NCI-H187 treated with DMSO at 0.1 percent for 48 hours (cell line): ENCODE results near the gene MIDN.

Source experiments
- DNase-seq: peaks from one replicate; lab custom pipeline; 2025; lab: John Stamatoyannopoulos, UW

The MIDN gene

GRCh38 chr19:1283207-1283916 is 35.0 kb downstream of the MIDN start:
- DNase-seq: no peak

DNA sequence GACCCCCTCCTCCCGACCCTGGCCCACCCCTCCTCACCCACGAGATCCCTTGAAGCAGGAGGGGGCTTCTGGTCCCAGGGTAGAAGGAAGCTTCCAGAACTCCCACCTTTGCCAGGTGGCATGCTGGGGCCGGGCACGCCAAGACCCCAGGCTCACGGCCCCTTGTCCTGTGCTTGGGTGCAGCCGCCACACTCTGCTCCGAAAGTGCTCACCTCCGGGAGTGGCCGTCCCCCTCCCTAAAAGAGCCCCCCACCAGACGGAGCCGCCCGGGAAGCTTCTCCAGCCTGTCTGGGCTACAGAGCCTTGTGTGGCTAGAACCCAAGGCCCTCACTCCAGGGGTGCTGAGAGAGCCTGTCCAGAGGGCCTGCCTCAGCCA is 35.5 kb downstream of the MIDN start:
- DNase-seq: no peak

DNA sequence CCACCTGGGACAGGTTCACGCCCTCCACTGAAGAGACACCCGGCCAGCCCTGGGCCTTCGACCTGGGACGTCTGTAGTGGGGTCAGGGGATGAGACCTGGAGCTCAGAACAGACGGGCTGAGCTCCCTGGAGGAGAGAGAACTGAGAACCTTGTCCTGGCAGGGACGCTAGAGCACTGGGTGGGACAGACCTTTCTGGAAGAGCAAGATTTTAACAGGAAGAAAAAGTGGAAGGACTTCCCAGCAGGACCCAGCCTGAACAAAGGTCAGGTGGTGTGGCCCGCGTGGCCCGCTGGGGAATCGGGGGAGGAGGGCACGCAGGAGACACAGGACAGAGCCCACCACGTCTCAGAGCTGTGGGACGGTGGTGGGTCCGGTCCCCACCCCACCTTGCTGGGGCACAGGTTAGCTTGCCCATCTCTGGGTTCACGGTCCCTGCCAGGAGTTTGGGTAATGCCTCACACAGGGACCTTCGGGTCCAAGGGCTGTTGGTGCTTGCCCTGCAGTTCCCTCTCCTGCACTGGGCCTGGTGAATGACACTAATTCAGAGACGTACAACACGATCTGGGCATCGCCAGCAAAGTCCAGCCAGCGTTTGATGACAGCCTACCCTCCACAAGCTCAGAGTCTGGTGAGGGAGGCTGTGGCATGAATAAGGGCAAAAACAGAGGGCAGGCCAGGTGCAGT is 36.1 kb downstream of the MIDN start:
- DNase-seq: no peak

- no peak for DNase-seq
Measured at GRCh38 chr19:1284979-1285736, 36.8 kb downstream of the MIDN start.

- no peak for DNase-seq
Measured at GRCh38 chr19:1285737-1286360, 37.5 kb downstream of the MIDN start, which contains the start of gene EFNA2. TSS of gene EFNA2 (plus strand) at chr19:1285873. CDS start at chr19:1286169, 296 bp downstream.

DNA sequence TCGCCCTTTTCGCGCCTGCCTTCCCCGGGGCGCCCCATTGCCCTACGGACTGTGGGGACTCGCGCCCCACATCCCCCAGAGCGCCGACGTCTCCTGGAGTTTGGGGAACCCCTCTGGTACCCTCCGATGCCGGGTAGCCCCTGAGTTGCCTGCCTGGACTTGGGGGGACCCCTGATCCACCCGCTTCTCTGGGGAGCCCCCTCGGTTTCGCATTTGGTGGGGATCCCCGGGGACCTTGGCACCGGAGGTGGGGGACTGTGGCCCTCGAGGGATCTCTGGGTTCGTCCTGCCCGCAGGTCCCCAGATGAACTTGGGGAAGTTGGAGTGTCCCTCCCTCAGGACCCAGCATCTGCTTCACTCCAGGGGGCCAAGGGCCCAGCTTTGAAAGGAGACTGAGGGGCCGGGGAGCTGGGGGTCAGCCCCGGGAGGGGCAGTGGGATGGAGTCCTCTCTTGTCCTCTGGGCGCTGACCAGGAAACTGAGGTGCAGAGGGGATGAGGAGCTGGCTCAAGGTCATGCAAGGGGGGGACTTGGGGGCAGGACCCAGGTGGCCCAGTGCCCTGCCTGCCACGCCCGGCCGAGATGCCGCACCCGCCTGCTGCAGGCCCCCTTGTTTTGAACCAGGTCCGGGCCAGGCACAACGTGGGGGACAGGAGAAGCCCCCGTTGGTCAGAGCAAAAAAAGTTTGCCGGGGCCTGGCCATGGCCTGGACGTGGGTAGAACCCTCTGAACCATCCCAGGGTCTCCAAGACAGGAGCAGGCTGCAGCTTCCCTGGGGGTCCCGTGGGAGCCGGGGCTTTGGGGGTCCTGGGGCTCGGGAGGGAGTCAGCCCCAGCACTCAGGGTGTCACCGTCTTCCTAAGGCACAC is 38.3 kb downstream of the MIDN start:
- no peak for DNase-seq

DNA sequence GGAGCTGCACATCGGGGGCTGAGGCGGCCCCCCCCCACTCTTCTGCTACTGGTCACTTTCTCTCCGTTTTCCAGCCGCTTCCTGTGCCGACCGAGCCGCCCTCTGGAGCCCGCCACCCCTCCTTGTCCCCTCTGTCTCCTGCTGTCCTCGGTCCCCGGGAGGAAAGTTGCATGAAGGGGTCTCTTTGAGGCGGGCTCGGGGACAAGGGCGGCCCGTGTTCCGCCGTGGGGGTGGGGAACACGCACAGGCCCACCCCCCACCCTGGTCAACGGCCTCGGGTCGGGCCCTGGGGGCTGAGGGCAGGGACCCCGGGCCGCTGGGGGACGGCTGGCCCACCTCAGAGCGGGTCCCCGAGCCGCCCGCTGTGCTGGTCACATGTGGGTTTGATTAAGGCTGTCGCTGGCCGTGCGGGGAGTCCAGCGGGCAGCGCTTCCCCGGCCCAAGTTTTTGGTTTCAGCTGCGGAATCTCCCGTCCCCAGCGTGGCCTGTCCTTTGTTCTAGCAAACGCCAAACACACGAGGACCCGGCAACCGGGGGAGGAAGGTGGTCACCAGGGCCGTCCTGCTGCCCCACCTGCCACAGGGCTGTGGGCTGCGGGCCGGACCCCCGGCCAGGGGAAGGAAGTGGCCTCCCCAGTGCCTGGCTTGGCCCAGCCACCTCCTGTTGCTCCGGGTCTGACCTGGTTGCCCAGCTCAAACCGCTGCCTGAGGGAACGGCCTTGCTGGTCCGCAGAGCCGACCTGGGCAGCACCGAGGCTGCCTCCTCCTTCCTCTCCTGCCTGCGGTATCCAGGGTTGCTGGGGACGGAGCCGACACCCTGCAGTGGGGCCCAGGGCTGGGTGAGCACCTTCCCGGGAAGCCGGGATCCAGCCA is 39.2 kb downstream of the MIDN start:
- no peak for DNase-seq

DNA sequence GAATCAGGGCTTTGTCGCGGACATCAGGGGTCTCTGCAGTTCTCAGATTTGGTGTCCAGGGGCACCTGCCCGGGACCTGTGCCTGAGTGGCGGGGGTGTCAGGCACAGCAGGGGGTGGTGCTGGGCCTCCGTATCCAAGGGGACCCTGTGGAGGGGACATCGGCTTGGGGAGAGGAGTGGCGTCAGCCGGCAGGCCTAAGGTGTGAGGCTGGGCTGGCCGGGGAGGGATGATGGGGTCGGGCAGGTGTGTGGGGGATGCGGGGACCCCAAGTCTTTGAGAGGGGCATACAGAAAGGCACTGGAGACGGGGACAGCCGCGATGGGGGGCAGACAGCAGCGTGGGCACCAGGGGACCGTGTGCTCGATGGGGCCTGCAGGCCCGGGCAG is 39.8 kb downstream of the MIDN start:
- no peak for DNase-seq

- no peak for DNase-seq
Measured at GRCh38 chr19:1288833-1289685, 40.7 kb downstream of the MIDN start.

- DNase-seq: no peak
Measured at GRCh38 chr19:1289686-1290025, 41.3 kb downstream of the MIDN start.

DNA sequence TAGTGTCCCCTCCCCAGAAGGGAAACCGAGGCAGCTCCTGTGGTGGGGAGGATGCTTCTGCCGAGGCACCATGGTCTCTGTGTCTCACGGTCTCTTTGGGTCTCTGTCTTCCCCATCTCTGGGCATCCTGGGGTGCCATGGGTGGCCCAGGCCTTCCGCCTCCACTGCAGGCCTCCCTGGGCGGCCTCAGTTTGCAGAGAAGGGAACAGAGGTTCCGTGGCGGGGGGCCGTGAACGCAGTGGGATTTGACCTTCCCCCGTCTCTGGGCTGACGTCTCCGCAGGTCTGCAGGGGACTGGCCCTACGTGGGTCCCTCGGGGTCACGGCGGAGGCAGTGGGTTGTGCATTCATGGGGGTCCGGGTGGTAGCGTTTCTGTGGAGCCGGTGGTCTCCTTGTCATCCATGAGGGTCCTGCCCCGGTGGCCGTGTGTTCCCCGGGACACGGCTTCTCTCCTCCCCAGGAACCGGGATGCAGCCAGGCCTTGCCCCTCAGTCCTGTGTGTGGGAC is 41.9 kb downstream of the MIDN start:
- DNase-seq: no peak

DNA sequence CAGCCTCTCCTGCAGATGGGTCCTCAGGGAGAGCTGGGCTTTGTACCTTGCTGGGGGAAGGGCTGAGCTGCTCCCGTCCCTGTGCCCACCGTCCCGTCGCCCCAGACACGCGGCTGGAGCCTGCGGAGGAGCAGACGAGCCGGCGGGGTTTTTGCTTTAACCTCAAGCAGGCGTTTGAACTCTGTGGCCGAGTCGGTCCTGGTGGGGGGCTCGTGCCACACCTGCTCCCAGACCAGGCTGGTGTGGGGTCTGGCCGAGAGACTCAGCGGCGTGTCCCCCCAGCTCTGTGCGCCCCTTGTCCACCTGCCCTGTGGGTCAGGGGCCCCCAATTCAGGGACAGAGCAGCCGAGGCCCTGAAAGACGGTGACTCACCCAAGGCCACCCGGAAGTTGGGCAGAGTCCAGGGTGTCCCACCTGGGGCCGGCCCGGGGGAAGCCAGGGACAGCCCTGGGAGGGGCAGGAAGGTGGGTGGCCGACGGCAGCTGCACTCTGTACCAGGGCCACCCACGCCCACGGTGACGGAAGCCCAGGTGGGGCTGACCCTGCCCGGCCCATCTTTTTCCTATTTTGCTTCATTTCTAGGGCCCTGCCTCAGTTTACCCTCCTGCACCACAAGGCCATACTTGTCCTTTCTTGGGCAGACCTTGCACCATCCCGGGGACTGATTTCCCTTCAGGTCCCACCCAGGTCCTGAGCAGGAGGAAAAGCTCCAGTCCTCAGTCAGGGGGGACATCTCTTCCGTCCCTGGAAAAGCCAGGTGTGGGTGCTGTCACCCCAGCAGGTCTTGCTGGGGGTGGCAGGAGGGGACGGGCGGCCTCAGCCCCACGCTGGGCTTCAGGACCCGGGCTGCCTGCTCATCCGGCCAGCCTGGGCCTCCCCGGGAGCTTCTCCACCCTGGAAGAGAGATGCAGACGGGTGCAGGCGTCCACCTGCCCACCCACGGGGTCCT is 42.6 kb downstream of the MIDN start:
- DNase-seq: no peak

DNA sequence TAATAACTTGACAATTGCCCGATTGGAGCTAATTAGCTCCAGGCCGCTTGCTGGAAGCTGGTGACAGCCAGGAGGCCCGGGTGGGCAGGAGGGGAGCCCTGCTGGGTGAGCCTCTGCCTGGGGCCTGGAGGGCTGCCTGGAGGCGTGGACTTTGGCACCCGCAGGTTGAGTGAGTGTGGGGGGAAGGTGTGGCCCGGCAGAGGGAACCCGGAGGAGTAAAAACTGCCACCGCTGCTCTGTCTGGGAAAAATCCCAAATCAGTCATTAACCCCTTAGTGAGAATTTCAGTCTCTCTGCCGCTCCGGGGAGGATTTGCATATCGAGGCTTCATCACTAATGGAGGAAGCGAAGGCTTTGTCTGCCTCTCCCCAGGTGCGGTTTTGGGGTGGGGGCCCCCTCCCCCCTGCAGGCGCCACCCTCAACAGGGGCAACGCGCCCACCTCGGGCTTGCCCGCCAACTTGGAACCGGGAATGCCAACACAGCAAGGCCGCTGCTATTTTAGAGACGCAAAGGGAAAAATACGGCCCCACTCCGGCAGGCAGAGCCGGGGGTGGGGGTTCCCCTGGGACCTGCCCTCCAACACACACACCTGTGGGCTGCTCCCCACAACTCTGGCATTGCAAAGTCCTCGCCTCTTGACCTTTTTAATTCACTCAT is 43.5 kb downstream of the MIDN start:
- no peak for DNase-seq

- no peak for DNase-seq
Measured at GRCh38 chr19:1292419-1293151, 44.2 kb downstream of the MIDN start.

GRCh38 chr19:1293782-1294604 is 45.6 kb downstream of the MIDN start:
- DNase-seq: no peak

GRCh38 chr19:1294688-1295087 is 46.3 kb downstream of the MIDN start:
- no peak for DNase-seq
